ENCODE data around the gene PDIA3.
A peak's percentile ranks its signal among the peaks of the same experiment; 100 is the strongest.
"Not testable (repeated sequence)": the region's sequence is repeated elsewhere in the genome, so short reads cannot be mapped to it uniquely, and the experiment has no call there.

The PDIA3 gene

GRCh38 chr15:43723151-43723550 is 23.1 kb upstream of the PDIA3 start:
- no peak overlapping the region for H2AFZ ChIP-seq (ENCODE audit: low read depth, low read length, severe bottlenecking)
- H3K9me2 ChIP-seq (replicated peaks; ENCODE audit: insufficient read depth, low read length): no peaks in the 10 kb centered on the region
- H3K4me2 ChIP-seq (ENCODE audit: low read depth, low read length, poor library complexity, severe bottlenecking): no peak overlapping the region
- H3K79me2 ChIP-seq (ENCODE audit: insufficient read depth, low read length): no peaks in the 10 kb centered on the region
- H3F3A ChIP-seq (ENCODE audit: insufficient read depth): no peaks in the 10 kb centered on the region
- H4K20me1 ChIP-seq (ENCODE audit: low read depth, low read length): no peaks in the 10 kb centered on the region
- no peak overlapping the region for H3K4me3 ChIP-seq (ENCODE audit: insufficient read depth, low read length, poor library complexity, severe bottlenecking)
- no peak for TF ChIP-seq EZH2phosphoT487 (conservative IDR thresholded peaks at IDR 0.05; ENCODE audit: low read length)
- TF ChIP-seq, protein P1, sequence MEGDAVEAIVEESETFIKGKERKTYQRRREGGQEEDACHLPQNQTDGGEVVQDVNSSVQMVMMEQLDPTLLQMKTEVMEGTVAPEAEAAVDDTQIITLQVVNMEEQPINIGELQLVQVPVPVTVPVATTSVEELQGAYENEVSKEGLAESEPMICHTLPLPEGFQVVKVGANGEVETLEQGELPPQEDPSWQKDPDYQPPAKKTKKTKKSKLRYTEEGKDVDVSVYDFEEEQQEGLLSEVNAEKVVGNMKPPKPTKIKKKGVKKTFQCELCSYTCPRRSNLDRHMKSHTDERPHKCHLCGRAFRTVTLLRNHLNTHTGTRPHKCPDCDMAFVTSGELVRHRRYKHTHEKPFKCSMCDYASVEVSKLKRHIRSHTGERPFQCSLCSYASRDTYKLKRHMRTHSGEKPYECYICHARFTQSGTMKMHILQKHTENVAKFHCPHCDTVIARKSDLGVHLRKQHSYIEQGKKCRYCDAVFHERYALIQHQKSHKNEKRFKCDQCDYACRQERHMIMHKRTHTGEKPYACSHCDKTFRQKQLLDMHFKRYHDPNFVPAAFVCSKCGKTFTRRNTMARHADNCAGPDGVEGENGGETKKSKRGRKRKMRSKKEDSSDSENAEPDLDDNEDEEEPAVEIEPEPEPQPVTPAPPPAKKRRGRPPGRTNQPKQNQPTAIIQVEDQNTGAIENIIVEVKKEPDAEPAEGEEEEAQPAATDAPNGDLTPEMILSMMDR (IDR thresholded peaks at IDR 0.05; ENCODE audit: insufficient read depth, low read length, poor library complexity, severe bottlenecking): no peak
- no peak overlapping the region for H3K9ac ChIP-seq (ENCODE audit: low read length)
- H3K9me3 ChIP-seq (ENCODE audit: insufficient read depth, low read length): no peaks in the 10 kb centered on the region
- no peaks in the 10 kb centered on the region for H3K27me3 ChIP-seq (ENCODE audit: low read length)
- H3K27ac ChIP-seq (ENCODE audit: low read depth, low read length): no peak overlapping the region
- no peaks in the 10 kb centered on the region for H3K36me3 ChIP-seq (ENCODE audit: low read length)

- not testable (repeated sequence) for H3K4me3 ChIP-seq (ENCODE audit: insufficient read depth, low read length, poor library complexity, severe bottlenecking); H3K9me3 ChIP-seq (ENCODE audit: insufficient read depth, low read length); H3K36me3 ChIP-seq (ENCODE audit: low read length); H3K27me3 ChIP-seq (ENCODE audit: low read length); H3K4me2 ChIP-seq (ENCODE audit: low read depth, low read length, poor library complexity, severe bottlenecking); H2AFZ ChIP-seq (ENCODE audit: low read depth, low read length, severe bottlenecking); H4K20me1 ChIP-seq (ENCODE audit: low read depth, low read length); H3K27ac ChIP-seq (ENCODE audit: low read depth, low read length); H3F3A ChIP-seq (ENCODE audit: insufficient read depth); H3K79me2 ChIP-seq (ENCODE audit: insufficient read depth, low read length); H3K9me2 ChIP-seq (replicated peaks; ENCODE audit: insufficient read depth, low read length); H3K9ac ChIP-seq (ENCODE audit: low read length)
These were observed 19.9 kb upstream of the PDIA3 start for GRCh38 chr15:43726306-43726705.

DNA sequence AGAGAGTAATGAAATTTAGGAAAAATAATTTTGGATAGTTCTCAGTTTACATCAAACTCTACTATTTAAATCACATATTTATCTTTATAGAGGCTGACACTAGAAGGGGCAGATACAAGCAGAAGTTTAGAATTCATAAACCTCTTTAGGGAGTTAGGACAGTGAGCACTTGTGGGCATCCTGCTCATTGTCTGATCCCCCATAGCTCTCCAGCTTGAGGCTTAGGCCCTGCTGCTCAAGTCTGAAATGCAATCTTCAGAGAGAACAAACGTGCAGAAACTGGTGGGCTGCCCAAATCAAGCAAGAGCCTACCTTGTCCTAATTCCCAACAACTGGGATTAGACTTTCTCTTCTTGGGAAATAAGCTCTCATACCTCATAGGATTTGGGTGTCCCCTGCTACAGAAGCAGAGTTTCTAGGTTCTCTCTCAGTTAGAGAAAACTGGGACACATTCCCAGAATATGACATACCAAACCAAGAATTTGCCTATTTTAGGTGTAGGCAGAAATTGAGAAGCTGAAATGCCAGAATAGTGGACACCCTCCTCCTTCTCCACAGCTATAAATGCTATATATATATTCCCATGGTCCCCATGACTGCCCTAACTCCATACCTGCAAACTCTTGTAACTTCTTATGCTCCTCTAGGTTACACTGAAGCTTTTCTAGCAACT is 18.0 kb upstream of the PDIA3 start:
- not testable (repeated sequence) for H3K9ac ChIP-seq (ENCODE audit: low read length); H3K36me3 ChIP-seq (ENCODE audit: low read length); H3K27me3 ChIP-seq (ENCODE audit: low read length); H3K4me3 ChIP-seq (ENCODE audit: insufficient read depth, low read length, poor library complexity, severe bottlenecking); H3K4me2 ChIP-seq (ENCODE audit: low read depth, low read length, poor library complexity, severe bottlenecking); H3K9me2 ChIP-seq (replicated peaks; ENCODE audit: insufficient read depth, low read length); H2AFZ ChIP-seq (ENCODE audit: low read depth, low read length, severe bottlenecking); H3K27ac ChIP-seq (ENCODE audit: low read depth, low read length); H4K20me1 ChIP-seq (ENCODE audit: low read depth, low read length); H3K9me3 ChIP-seq (ENCODE audit: insufficient read depth, low read length); H3K79me2 ChIP-seq (ENCODE audit: insufficient read depth, low read length); H3F3A ChIP-seq (ENCODE audit: insufficient read depth)

- Histone ChIP-seq H3F3A (ENCODE audit: insufficient read depth) (no peaks in the 10 kb centered on the region), H3K4me3 (ENCODE audit: insufficient read depth, low read length, poor library complexity, severe bottlenecking) (no peak overlapping the region), H3K27ac (ENCODE audit: low read depth, low read length) (no peak overlapping the region), H3K9me2 (replicated peaks; ENCODE audit: insufficient read depth, low read length) (no peaks in the 10 kb centered on the region), H3K27me3 (ENCODE audit: low read length) (no peaks in the 10 kb centered on the region), H3K79me2 (ENCODE audit: insufficient read depth, low read length) (no peaks in the 10 kb centered on the region), H3K9ac (ENCODE audit: low read length) (no peak overlapping the region), H2AFZ (ENCODE audit: low read depth, low read length, severe bottlenecking) (no peak overlapping the region), H3K4me2 (ENCODE audit: low read depth, low read length, poor library complexity, severe bottlenecking) (no peak overlapping the region), H3K36me3 (ENCODE audit: low read length) (no peaks in the 10 kb centered on the region), H4K20me1 (ENCODE audit: low read depth, low read length) (no peaks in the 10 kb centered on the region), H3K9me3 (ENCODE audit: insufficient read depth, low read length) (no peaks in the 10 kb centered on the region)
- TF ChIP-seq, protein P1 (IDR thresholded peaks at IDR 0.05; ENCODE audit: insufficient read depth, low read length, poor library complexity, severe bottlenecking): no peak
- no peak for TF ChIP-seq EZH2phosphoT487 (conservative IDR thresholded peaks at IDR 0.05; ENCODE audit: low read length)
These were observed 10.8 kb upstream of the PDIA3 start for GRCh38 chr15:43735416-43735815.

- Histone ChIP-seq H3K27ac (ENCODE audit: low read depth, low read length) (peak overlapping the region; percentile 78), H3K4me3 (ENCODE audit: insufficient read depth, low read length, poor library complexity, severe bottlenecking) (peak overlapping the region; percentile 90), H4K20me1 (ENCODE audit: low read depth, low read length) (peaks cover 14% of the 10 kb centered on the region)
These were observed 668 bp downstream of the PDIA3 start for GRCh38 chr15:43746903-43747309.

More at GRCh38 chr15:43746903-43747309, 668 bp downstream of the PDIA3 start:
- peaks cover 57% of the 10 kb centered on the region for H3K79me2 ChIP-seq (ENCODE audit: insufficient read depth, low read length)
- H3K36me3 ChIP-seq (ENCODE audit: low read length): peaks cover 13% of the 10 kb centered on the region
- H3K27me3 ChIP-seq (ENCODE audit: low read length); H3K9me3 ChIP-seq (ENCODE audit: insufficient read depth, low read length); H2AFZ ChIP-seq (ENCODE audit: low read depth, low read length, severe bottlenecking); H3K9me2 ChIP-seq (replicated peaks; ENCODE audit: insufficient read depth, low read length): not testable (repeated sequence)
- peaks cover 42% of the 10 kb centered on the region for H3F3A ChIP-seq (ENCODE audit: insufficient read depth)
- H3K9ac ChIP-seq (ENCODE audit: low read length): peak overlapping the region; percentile 98
- peak overlapping the region; percentile 98 for H3K4me2 ChIP-seq (ENCODE audit: low read depth, low read length, poor library complexity, severe bottlenecking)
